Endothelial cell of umbilical vein (primary cell): ENCODE measurements around the gene TEKT1.
"Not testable (repeated sequence)": the region's sequence is repeated elsewhere in the genome, so short reads cannot be mapped to it uniquely, and the experiment has no call there.

Source experiments
- CTCF ChIP-seq, 2 donors: IDR thresholded peaks; 1 replicate in 1 of 2; 2 replicates in 1 of 2; pipeline ENCODE4 v1.5.1; 2011; ENCODE audit warnings: low read length in 2 of 2, mild to moderate bottlenecking in 2 of 2, moderate library complexity in 2 of 2, control low read depth in 1 of 2, inconsistent platforms in 1 of 2, low read depth in 1 of 2; ENCODE audit not compliant: insufficient read depth in 1 of 2; ENCODE audit errors: extremely low read depth in 1 of 2
- EZH2 ChIP-seq: IDR thresholded peaks from 2 replicates; pipeline ENCODE4 v1.6.1; 2012; ENCODE audit warnings: borderline replicate concordance, low read depth, mild to moderate bottlenecking, moderate library complexity, low read length, inconsistent platforms; ENCODE audit not compliant: severe bottlenecking
- FOS ChIP-seq: IDR thresholded peaks from 2 replicates; pipeline ENCODE4 v1.6.1; 2011; ENCODE audit warnings: mild to moderate bottlenecking, low read length, moderate library complexity, borderline replicate concordance; ENCODE audit not compliant: insufficient read depth
- GATA2 ChIP-seq: IDR thresholded peaks from 2 replicates; pipeline ENCODE4 v1.7.0; 2011; ENCODE audit warnings: low read depth, mild to moderate bottlenecking, moderate library complexity, mixed read lengths, low read length; ENCODE audit not compliant: insufficient read length, insufficient read depth
- JUN ChIP-seq: IDR thresholded peaks from 2 replicates; pipeline ENCODE4 v1.6.1; 2011; ENCODE audit warnings: borderline replicate concordance, low read depth; ENCODE audit not compliant: insufficient read length, insufficient read depth
- MAX ChIP-seq: IDR thresholded peaks from 2 replicates; pipeline ENCODE4 v1.6.1; 2011; ENCODE audit not compliant: insufficient read depth, insufficient read length
- MYC ChIP-seq: IDR thresholded peaks from one replicate; pipeline ENCODE4 v1.6.1; 2011; ENCODE audit warnings: mild to moderate bottlenecking, low read depth, low read length
- POLR2A ChIP-seq: IDR thresholded peaks from 2 replicates; pipeline ENCODE4 v1.6.1; 2012; ENCODE audit warnings: low read depth, mild to moderate bottlenecking, control low read depth, low read length
- POLR2AphosphoS5 ChIP-seq: IDR thresholded peaks from 2 replicates; pipeline ENCODE4 v1.6.1; 2012; ENCODE audit warnings: low read depth, mild to moderate bottlenecking, control low read depth, low read length, moderate library complexity; ENCODE audit not compliant: insufficient read depth

GRCh38 chr17:6879221-6879975 is 47.9 kb upstream of the TEKT1 start:
- TF ChIP-seq CTCF (IDR thresholded peaks at IDR 0.05; ENCODE audit: extremely low read depth in 1 of 2, insufficient read depth in 1 of 2, low read depth in 1 of 2, low read length in 2 of 2); POLR2A; EZH2; JUN; MAX; POLR2AphosphoS5; FOS; MYC; GATA2: not testable (repeated sequence)
